Stimulated activated CD4-positive, alpha-beta T cell treated with anti-CD3 and anti-CD28 coated beads, Interleukin-2, amount 100 ng/mL, for 24 hours (primary cell): ENCODE data around the gene RAI1.

Experiments used
- DNase-seq, 2 donors: peaks; one replicate each; pipeline ENCODE4 v3.0.0-alpha.2; 2020

Gene RAI1

DNA sequence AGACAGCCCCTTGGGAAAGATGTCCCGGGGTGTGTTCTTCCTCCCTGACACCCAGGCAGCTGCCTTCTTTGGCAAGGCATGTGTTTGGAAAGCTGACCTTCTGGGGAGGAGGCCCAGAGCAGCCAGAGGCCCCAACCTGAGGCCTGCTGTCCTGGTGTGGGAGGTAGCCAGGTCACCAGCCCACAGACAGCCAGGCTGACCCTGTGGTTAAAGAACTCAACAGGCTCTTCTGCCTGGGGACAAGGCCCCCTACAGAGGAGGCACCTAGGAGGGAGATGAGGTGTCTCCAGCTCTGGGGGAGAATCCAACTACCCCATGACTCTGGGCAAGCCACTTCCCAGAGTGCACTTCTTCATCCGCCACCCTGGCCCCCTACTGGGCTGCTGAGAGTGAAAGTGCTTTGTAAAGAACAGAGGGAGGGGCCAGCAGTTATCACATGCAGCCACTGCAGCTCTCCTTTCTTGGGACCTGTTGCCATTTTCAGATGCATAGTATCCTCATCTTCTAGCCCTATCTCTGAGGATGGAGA lies 168.7 kb downstream of the RAI1 start:
- DNase-seq = peak; percentile 55 to 68

DNA sequence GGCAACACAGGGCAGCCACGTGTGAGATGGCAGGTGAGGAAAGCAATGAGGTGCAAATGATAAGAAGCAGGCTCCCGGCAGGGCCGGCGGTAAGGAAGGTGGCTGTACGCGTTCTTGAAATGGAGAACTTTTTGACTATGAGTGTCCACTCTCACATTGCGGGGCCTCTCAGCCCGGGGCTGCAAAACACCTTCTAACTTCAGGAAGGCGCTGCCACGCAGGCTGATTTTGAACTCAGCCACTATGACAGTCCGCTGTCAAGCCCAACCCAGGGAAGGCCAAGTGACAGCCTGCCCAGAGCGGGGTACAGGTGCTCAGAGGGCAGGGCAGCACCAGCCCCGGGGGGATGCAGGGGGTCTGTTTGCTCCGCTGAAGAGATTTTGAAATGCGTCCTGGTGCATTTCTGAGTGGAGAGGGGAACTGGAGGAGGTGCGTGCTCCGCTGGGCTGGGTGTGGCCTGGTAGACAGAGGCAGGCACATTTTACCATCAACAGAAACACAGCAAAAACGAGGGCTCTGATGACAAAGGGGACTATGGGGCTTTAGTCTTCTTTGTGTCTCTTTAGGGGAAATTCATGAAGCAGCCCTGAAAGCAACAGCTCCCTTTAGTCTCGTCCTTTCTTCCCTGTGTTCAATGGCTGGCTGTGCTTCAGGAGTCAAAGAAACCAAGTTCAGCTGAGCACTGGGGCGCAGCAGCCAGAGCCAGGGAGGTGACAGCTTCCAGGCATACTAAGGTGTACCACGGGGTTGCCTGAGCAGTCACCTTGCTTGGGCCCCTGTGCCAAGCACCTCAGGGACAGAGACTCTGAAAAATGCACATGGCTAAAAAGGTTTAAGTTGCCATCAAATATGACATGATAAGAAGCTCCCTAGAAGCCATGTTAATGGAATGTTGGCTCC lies 170.1 kb downstream of the RAI1 start:
- DNase-seq = no peak

DNA sequence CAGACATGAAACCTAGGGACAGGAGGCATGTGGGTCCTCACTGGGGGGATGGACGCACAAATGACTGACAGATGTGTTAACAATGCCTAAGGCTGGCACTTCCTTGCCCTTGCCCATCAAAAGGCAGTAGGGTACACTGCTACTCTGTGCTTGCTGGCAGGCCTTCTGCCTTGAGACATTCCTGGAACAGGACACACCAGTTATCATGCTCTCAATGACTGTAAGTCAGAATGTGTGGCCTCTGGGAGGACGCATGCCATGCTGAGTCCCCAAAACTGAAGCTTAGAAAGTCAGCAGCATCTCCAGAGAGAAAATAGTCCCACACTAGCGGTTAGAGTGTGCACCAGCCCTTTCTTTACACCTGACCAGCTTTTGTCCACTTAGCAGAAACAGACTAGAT lies 171.7 kb downstream of the RAI1 start:
- no peak for DNase-seq

DNA sequence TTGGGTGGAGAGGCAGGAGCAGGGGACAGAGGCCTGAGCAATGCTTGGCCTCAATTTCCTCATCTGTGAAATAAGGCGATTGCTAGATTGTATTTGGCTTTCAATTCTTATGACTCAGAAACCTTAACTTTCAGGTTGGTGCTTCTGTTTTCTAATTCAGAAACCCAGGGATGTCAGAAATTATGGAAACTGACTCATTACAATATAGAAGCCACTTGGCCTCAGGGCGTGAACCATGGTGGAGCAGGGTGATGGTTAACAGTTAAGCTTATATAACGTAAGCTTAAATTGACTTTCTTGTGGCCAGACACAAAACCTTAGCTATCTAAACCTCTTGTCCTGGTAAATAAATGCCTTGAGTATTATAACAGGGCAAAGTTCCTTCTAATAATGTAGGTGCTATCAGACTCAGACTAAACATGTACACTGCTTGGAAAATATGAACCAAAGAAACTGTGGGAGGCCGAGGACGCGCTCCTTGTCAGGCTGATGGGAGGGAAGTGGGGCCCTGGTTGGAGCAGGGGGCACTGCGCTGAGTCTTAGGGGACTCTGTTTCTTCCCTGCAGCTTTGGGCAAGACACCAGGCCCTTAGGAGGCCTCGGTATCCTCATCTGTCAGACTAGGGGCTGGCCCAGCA lies 172.7 kb downstream of the RAI1 start:
- DNase-seq = peak; percentile 57 to 64

DNA sequence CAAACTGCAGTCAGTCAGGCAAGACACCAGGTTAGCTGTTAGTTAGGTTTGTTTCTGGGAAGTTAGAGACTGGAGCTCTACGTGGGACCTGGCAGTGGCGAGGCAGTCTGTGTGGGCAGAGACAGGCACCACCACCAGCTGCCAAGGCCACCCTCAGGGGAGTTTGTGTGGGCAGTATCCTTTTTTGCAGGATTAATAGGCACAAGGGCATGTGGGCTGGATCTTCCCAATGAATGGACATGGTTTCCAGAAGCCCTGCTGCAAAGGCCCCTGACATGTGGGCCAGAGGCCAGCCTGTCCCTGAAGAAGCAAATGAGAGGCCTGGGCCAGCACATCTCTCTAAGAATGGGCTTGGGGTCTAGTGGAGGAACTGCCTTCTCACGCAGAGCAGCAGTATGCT lies 174.7 kb downstream of the RAI1 start:
- no peak for DNase-seq

DNA sequence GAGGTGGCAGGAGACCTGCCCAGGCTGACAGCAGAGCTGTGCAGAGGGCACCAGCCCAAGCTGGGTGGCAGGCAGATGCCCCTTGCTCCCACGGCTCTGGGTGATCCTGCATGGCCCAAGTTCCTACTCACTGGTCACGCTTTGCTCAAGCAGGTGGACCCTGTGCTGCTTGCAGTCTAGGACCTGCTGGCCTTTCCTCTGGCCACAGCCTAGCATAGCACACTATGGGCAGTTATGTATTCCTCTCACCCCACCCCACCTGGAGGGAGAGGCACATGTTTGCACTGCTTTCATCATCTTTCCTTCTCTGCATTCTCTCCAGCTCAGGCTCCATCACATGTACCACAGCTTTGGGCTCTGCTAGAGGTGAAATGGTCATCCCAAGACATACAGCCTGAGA lies 175.1 kb downstream of the RAI1 start:
- no peak for DNase-seq

DNA sequence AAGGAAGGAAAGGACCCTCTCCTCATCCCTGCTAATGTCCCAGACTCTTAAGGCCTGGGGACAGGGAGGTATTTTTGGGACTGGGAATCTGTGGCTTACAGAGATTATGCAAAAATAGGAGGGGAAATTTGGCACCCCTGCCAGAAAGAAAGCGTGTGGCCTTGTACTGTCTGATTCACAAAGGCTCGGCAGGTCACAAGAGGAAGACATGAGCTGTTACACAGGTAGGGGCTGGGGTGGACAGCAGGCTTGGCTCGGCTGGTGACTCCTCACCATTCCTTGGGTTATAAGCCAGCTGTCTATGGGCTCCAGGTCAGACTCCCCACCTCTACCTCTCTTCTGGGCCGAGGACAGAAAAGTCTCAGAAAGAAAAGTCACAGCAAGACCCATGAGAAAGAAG lies 176.2 kb downstream of the RAI1 start:
- no peak for DNase-seq

DNA sequence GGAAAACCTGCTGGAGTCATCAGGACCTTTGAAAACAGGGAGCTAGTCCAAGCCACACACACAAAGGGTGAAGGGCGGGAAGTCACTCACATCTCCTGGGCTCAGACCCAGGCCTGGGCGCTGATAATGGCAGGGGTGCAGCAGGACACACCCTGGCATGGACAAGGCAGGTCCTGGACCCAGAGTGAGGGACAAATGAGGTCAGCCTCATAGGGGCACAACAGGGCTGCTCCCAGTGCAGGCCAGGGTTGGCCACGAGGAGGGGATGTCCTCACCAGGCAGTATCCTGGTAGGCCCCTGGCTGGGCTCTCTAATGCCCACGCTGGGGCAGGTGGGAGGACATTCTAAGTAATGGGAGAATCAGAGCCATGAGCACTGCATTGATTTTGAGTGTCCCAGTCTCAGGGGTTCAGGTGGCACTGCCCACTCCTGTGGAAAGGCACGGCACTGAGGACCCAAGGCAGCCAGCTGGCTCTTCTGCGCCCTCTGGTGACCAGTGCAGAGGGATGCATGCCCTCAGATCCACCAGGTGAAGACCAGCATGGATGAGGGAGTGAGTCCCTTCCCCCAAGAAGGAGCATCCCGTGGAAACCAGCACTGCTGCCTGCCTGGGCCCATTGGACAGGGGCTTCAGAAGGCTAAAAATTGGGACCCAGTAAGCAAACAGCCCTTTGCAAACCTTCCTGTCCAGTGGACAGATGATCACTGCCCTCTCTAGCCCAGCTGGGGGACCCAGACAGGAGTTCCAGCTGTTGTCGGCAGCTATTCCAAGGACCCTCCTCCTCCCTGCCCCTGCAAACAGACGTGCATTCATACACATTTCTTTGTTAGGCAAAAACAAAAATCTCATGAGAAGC lies 178.9 kb downstream of the RAI1 start:
- DNase-seq = peak; percentile 73 to 74

DNA sequence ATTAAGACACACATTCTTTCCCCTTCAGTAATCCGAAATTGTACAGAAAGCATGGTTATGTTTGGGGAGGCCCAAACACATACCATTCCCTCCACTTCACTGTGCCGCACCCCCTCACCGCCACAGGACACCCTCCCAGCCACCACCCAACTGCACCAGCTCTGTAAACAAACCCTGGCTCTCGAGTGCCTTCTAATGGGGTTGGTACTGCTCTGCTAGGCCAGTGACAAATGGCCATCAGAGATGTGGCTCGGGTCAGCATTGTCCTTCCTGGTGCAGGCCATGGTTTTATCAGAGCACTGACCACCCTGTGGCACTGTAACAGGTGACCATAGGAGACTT lies 179.5 kb downstream of the RAI1 start:
- no peak for DNase-seq
